Activated CD8-positive, alpha-beta T cell treated with anti-CD3 and anti-CD28 coated beads for 36 hours (primary cell): ENCODE data around the gene ADAM19. TPM values are rescaled to one million over a fixed set of nuclear protein-coding genes. Genes with fewer than 3 reads are reported as not detected.
A peak's percentile ranks its signal among the peaks of the same experiment; 100 is the strongest.
"Not testable (repeated sequence)": the region's sequence is repeated elsewhere in the genome, so short reads cannot be mapped to it uniquely, and the experiment has no call there.

Experiments
- ATAC-seq: fragments of 200-7000 bp; cut with Tn5 transposase; one replicate; pipeline ENCODE4 v1.10.0; 2021; ENCODE audit warnings: mild to moderate bottlenecking, moderate library complexity
- CTCF ChIA-PET: fragments of 350-600 bp; sonication (Branson Sonifier 250); formaldehyde crosslinking; loops from one replicate; lab custom pipeline; 2021; ENCODE audit warnings: antibody characterized with exemption; lab: Charles Lee
- POLR2A ChIA-PET: fragments of 350-600 bp; sonication (Branson Sonifier 250); formaldehyde crosslinking; loops from one replicate; lab custom pipeline; 2021; ENCODE audit warnings: antibody characterized with exemption; lab: Charles Lee
- DNase-seq: peaks from one replicate; pipeline ENCODE4 v3.0.0-alpha.2; 2020
- H3K27ac Mint-ChIP-seq: one replicate; pipeline ENCODE4 v1.8.0; 2021; ENCODE audit warnings: mild to moderate bottlenecking, mixed read lengths
- H3K27me3 Mint-ChIP-seq: one replicate; pipeline ENCODE4 v1.8.0; 2021; ENCODE audit warnings: mixed read lengths
- H3K36me3 Mint-ChIP-seq: one replicate; pipeline ENCODE4 v1.8.0; 2021; ENCODE audit warnings: low read depth, mixed read lengths
- H3K4me1 Mint-ChIP-seq: one replicate; pipeline ENCODE4 v1.8.0; 2021; ENCODE audit warnings: low read depth, mixed read lengths
- H3K4me3 Mint-ChIP-seq: one replicate; pipeline ENCODE4 v1.8.0; 2021; ENCODE audit warnings: mild to moderate bottlenecking, moderate library complexity, mixed read lengths
- H3K9me3 Mint-ChIP-seq: one replicate; pipeline ENCODE4 v1.8.0; 2021; ENCODE audit warnings: mixed read lengths
- intact Hi-C: fragments of 100-400 bp; cut with micrococcal nuclease; formaldehyde crosslinking; loops from one replicate; pipeline ENCODE4 v1.10.0; 2022
- total RNA-seq, 2 experiments: library from RNA; stranded (reverse); gene quantifications; one replicate each; pipeline ENCODE4 v1.2.3, GENCODE V29; 2021
- TF ChIP-seq, protein P1 (sequence below): fragments of 200-600 bp; IDR thresholded peaks from one replicate; pipeline ENCODE4 v1.8.0; 2022; ENCODE audit warnings: antibody characterized with exemption, mild to moderate bottlenecking

The ADAM19 gene
- total RNA-seq, 2 experiments from 2014 or later = 12.3 to 12.9 TPM

DNA sequence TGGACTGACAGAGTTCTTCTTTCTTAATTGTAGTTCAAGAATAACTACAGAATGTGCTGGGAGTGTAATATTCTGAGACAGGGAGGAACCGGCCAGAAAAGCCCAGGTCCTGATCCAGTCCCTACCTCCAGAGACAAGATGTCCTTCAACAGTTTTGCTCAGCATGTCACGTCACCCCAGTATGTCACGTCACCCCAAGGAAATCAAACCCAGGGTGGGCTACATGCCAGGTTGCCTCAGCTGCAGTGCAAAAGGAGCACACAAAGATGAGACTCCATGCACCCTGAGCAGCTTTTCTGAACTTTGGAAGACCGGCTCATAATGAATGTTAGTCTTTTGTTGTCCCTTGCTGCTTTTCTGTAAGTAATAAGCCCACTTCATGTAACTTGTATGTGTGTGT, 141.5 kb downstream of the ADAM19 start:
- intact Hi-C loops = loop anchor here (5.0 kb wide), 1 partner anchor 308 kb away; the partner anchor contains the start of gene LSM11
- no peaks in the 10 kb centered on the region for H3K9me3 Mint-ChIP-seq
- H3K4me3 Mint-ChIP-seq = no peak overlapping the region
- ATAC-seq (no peak), DNase-seq (no peak)
- TF ChIP-seq, protein P1, sequence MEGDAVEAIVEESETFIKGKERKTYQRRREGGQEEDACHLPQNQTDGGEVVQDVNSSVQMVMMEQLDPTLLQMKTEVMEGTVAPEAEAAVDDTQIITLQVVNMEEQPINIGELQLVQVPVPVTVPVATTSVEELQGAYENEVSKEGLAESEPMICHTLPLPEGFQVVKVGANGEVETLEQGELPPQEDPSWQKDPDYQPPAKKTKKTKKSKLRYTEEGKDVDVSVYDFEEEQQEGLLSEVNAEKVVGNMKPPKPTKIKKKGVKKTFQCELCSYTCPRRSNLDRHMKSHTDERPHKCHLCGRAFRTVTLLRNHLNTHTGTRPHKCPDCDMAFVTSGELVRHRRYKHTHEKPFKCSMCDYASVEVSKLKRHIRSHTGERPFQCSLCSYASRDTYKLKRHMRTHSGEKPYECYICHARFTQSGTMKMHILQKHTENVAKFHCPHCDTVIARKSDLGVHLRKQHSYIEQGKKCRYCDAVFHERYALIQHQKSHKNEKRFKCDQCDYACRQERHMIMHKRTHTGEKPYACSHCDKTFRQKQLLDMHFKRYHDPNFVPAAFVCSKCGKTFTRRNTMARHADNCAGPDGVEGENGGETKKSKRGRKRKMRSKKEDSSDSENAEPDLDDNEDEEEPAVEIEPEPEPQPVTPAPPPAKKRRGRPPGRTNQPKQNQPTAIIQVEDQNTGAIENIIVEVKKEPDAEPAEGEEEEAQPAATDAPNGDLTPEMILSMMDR = no peak
- no peaks in the 10 kb centered on the region for H3K4me1 Mint-ChIP-seq
- ChIA-PET POLR2A (no interaction called here), CTCF (interaction anchor here (1.0 to 4.3 kb wide), 7 partner anchors 11 to 284 kb away, joined by 3 to 35 read pairs (median 4); no protein-coding TSS in a partner anchor)
- H3K36me3 Mint-ChIP-seq = no peaks in the 10 kb centered on the region
- H3K27me3 Mint-ChIP-seq = peaks cover 8% of the 10 kb centered on the region
- H3K27ac Mint-ChIP-seq = no peak overlapping the region

DNA sequence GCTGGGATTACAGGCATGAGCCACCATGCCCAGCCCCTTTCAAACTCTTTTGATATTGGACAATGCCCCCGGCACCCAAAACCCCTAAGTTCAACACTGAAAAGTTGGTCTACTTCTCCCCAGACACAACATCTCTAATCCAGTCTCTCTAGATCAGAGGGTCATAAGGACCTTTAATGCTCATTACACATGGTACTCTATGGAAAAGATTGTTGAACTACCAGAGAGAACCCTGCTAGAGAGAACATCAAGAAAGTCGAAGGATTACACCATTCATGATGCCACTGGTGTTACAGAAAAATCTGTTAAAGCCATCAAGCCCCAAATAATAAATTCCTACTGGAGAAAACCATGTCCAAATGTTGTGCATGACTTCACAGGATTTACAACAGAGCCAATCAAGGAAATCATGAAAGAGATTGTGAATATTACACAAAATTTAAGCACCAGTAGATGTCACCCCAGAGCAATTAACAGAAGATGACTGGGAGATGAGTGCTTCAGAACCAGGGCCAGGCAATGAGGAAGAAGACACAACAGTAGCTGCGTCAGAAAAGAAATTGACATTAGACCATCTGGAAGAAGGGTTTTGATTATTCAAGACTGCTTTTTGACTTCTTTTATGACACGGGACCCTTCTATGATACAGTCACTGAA, 143.9 kb downstream of the ADAM19 start:
- Mint-ChIP-seq H3K4me1 (no peaks in the 10 kb centered on the region), H3K27me3 (peaks cover 12% of the 10 kb centered on the region), H3K36me3 (no peaks in the 10 kb centered on the region), H3K27ac (no peak overlapping the region), H3K4me3 (no peak overlapping the region), H3K9me3 (no peaks in the 10 kb centered on the region)
- CTCF ChIA-PET = interaction anchor here (0.6 to 4.4 kb wide), 34 partner anchors 9 to 323 kb away, joined by 3 to 38 read pairs (median 4); partner anchors contain the start of genes LSM11, NIPAL4 and THG1L
- TF ChIP-seq, protein P1 = peak; percentile 66
- POLR2A ChIA-PET = no interaction called here
- intact Hi-C loops = loop anchor here (2.0 to 5.0 kb wide), 2 partner anchors 45 to 311 kb away; partner anchors contain the start of gene LSM11
- peak; percentile 37 for DNase-seq
- ATAC-seq = peak; percentile 87

DNA sequence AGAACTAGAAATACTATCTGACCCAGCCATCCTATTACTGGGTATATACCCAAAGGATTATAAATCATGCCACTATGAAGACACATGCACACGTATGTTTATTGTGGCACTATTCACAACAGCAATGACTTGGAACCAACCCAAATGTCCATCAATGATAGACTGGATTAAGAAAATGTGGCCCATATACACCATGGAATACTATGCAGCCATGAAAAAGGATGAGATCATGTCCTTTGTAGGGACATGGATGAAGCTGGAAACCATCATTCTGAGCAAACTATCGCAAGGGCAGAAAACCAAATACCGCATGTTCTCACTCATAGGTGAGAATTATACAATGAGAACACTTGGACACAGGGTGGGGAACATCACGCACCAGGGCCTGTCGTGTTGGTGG, 145.7 kb downstream of the ADAM19 start:
- H3K4me1 Mint-ChIP-seq = not testable (repeated sequence)
- intact Hi-C loops = loop anchor here (5.0 kb wide), 1 partner anchor 312 kb away; the partner anchor contains the start of gene LSM11

More for the DNA sequence above, 145.7 kb downstream of the ADAM19 start:
- H3K4me3 Mint-ChIP-seq, ATAC-seq, POLR2A ChIA-PET, H3K27ac Mint-ChIP-seq, H3K36me3 Mint-ChIP-seq, DNase-seq, H3K9me3 Mint-ChIP-seq: not testable (repeated sequence)
- H3K27me3 Mint-ChIP-seq = peaks cover 12% of the 10 kb centered on the region
- CTCF ChIA-PET = interaction anchor here (4.4 kb wide), 1 partner anchor 46 kb away, joined by 38 read pairs; no protein-coding TSS in a partner anchor

Other genes with a start within 250 kb of the ADAM19 start
- under 1 TPM; 0.29 to 0.72 TPM for gene NIPAL4, start 115.6 kb downstream of the ADAM19 start, total RNA-seq
- under 1 TPM; 0.11 to 0.16 TPM for gene SOX30, start 76.7 kb upstream of the ADAM19 start, total RNA-seq
- gene C5orf52, start 95.8 kb upstream of the ADAM19 start, total RNA-seq = not detected
- 10 to 100 TPM; 24.9 to 26.6 TPM for gene THG1L, start 155.6 kb upstream of the ADAM19 start, total RNA-seq
- gene LSM11, start 167.9 kb upstream of the ADAM19 start, total RNA-seq = 1 to 10 TPM; 7.0 to 7.3 TPM